Gastroesophageal sphincter (tissue), 4 donors: ENCODE measurements around the gene OR2B3. TPM values are rescaled to one million over a fixed set of nuclear protein-coding genes. Genes with fewer than 3 reads are reported as not detected.

Experiments used
- ATAC-seq: fragments of 150-250 bp; one replicate; pipeline ENCODE4 v1.9.1; 2016; ENCODE audit warnings: mild to moderate bottlenecking, moderate library complexity
- H3K27ac ChIP-seq, 4 donors: fragments of 200-600 bp; sonication (generic) in 3 of 4; 1 replicate in 3 of 4; 2 replicates in 1 of 4; pipeline ENCODE4 v1.5.1; 2016 to 2019
- H3K27me3 ChIP-seq: fragments of 200-600 bp; sonication (generic); one replicate; pipeline ENCODE4 v1.5.1; 2019
- H3K36me3 ChIP-seq, 2 donors: fragments of 200-600 bp; sonication (generic); one replicate each; pipeline ENCODE4 v1.5.1; 2019; ENCODE audit warnings: control low read depth in 1 of 2
- H3K4me1 ChIP-seq, 3 donors: fragments of 200-600 bp; sonication (generic); 1 replicate in 2 of 3; 2 replicates in 1 of 3; pipeline ENCODE4 v1.5.1; 2016 to 2019; ENCODE audit warnings: control low read depth in 2 of 3
- H3K4me3 ChIP-seq, 2 donors: fragments of 200-600 bp; sonication (generic); one replicate each; pipeline ENCODE4 v1.5.1; 2019; ENCODE audit warnings: mild to moderate bottlenecking in 1 of 2, moderate library complexity in 1 of 2
- H3K9me3 ChIP-seq, 3 donors: fragments of 200-600 bp; sonication (generic); one replicate each; pipeline ENCODE4 v1.5.1; 2017 to 2019; ENCODE audit warnings: control low read depth in 2 of 3
- POLR2A ChIP-seq, 2 donors: fragments of 450-650 bp; IDR thresholded peaks; one replicate each; pipeline ENCODE4 v1.6.1; 2017; ENCODE audit warnings: antibody characterized with exemption in 2 of 2, mild to moderate bottlenecking in 2 of 2, moderate library complexity in 1 of 2
- POLR2AphosphoS5 ChIP-seq: sonication (generic); formaldehyde crosslinking; IDR thresholded peaks from one replicate; pipeline ENCODE4 v1.6.1; 2017; ENCODE audit warnings: antibody characterized with exemption
- WGBS, 2 donors: methylation state at CpG; one replicate each; pipeline ENCODE4 v1.1.5; 2018; ENCODE audit warnings: low coverage in 1 of 2; 5-methylcytosine and 5-hydroxymethylcytosine counted together
- total RNA-seq, 4 donors: library from RNA; depleted of rRNA; stranded (reverse); fragments of >200 nt; gene quantifications; one replicate each; pipeline ENCODE4 v1.1.0, GENCODE V29; 2016

OR2B3 gene
- total RNA-seq, 4 donors from 2014 or later: not detected

- no peaks in the 10 kb centered on the region for H3K27me3 ChIP-seq
- H3K36me3 ChIP-seq: no peaks in the 10 kb centered on the region
- no peak for TF ChIP-seq POLR2AphosphoS5
- TF ChIP-seq POLR2A (IDR thresholded peaks at IDR 0.05): no peak
- WGBS, 2 donors: 75 to 100% methylated on average over 1 of the region's 1 CpG
- H3K4me3 ChIP-seq: no peak within 1 kb of the TSS
- no peak within 1 kb of the TSS for H3K27ac ChIP-seq
- H3K4me1 ChIP-seq: no peaks in the 10 kb centered on the region
- H3K9me3 ChIP-seq: no peaks in the 10 kb centered on the region
- no peak for ATAC-seq
Measured at GRCh38 chr6:29045075-29045474, 42.0 kb downstream of the OR2B3 start, which contains the start of gene OR2W1. Gene OR2W1 (minus strand): TSS chr6:29045175. CDS start chr6:29045175, 0 bp downstream.

Other genes with a start within 250 kb of the OR2B3 start
- gene TRIM27, start 163.3 kb downstream of the OR2B3 start, total RNA-seq: 10 to 100 TPM; 36.0 to 55.1 (median 37.4) TPM
- gene ZNF311, start 82.0 kb downstream of the OR2B3 start, total RNA-seq: 1 to 10 TPM in 1 of 4 donors, under 1 TPM in 3; 0.35 to 1.4 (median 0.88) TPM
- gene OR2W1, start 42.1 kb downstream of the OR2B3 start, total RNA-seq: not detected
- not detected for gene OR2J1, start 12.2 kb upstream of the OR2B3 start, total RNA-seq
- not detected for gene OR2J3, start 20.7 kb upstream of the OR2B3 start, total RNA-seq
- not detected for gene OR2J2, start 83.6 kb upstream of the OR2B3 start, total RNA-seq
- gene OR14J1, start 214.4 kb upstream of the OR2B3 start, total RNA-seq: not detected